Smooth muscle cell (in vitro differentiated cells): ENCODE data around the gene CORO7. TPM values are rescaled to one million over a fixed set of nuclear protein-coding genes. Genes with fewer than 3 reads are reported as not detected.

Source experiments
- DNase-seq: peaks from one replicate; lab custom pipeline; 2025; ENCODE audit not compliant: unreplicated experiment; lab: John Stamatoyannopoulos, UW
- H2AFZ ChIP-seq: fragments of 200-600 bp; sonication (generic); 2 replicates; pipeline ENCODE4 v1.6.0; 2016; ENCODE audit warnings: antibody characterized with exemption, low read depth, mild to moderate bottlenecking
- H3F3A ChIP-seq: fragments of 200-600 bp; sonication (generic); 2 replicates; pipeline ENCODE4 v1.6.0; 2017; ENCODE audit warnings: antibody characterized with exemption, low read depth
- H3K27ac ChIP-seq: fragments of 200-600 bp; sonication (generic); 2 replicates; pipeline ENCODE4 v1.5.1; 2016; ENCODE audit warnings: low read depth, mild to moderate bottlenecking
- H3K27me3 ChIP-seq: fragments of 200-600 bp; sonication (generic); 2 replicates; pipeline ENCODE4 v1.6.1; 2016; ENCODE audit warnings: low read depth, mild to moderate bottlenecking
- H3K36me3 ChIP-seq: fragments of 200-600 bp; sonication (generic); 2 replicates; pipeline ENCODE4 v1.5.1; 2016; ENCODE audit warnings: low read depth
- H3K4me1 ChIP-seq: fragments of 200-600 bp; sonication (generic); 2 replicates; pipeline ENCODE4 v1.5.1; 2016; ENCODE audit warnings: low read depth
- H3K4me2 ChIP-seq: fragments of 200-600 bp; sonication (generic); 2 replicates; pipeline ENCODE4 v1.6.0; 2016; ENCODE audit warnings: mild to moderate bottlenecking
- H3K4me3 ChIP-seq: fragments of 200-600 bp; sonication (generic); 2 replicates; pipeline ENCODE4 v1.5.1; 2016; ENCODE audit warnings: mild to moderate bottlenecking
- H3K79me2 ChIP-seq: fragments of 200-600 bp; sonication (generic); 2 replicates; pipeline ENCODE4 v1.6.0; 2016; ENCODE audit warnings: low read depth, mild to moderate bottlenecking
- H3K9ac ChIP-seq: fragments of 200-600 bp; sonication (generic); 2 replicates; pipeline ENCODE4 v1.6.0; 2016; ENCODE audit warnings: low read depth
- H3K9me3 ChIP-seq: fragments of 200-600 bp; sonication (generic); replicated peaks from 2 replicates; pipeline ENCODE4 v1.5.1; 2016; ENCODE audit warnings: low read depth
- H4K20me1 ChIP-seq: fragments of 200-600 bp; sonication (generic); 2 replicates; pipeline ENCODE4 v1.6.0; 2016; ENCODE audit warnings: low read depth
- CTCF ChIP-seq: fragments of 200-600 bp; sonication (generic); IDR thresholded peaks from 2 replicates; pipeline ENCODE4 v1.5.1; 2017; ENCODE audit warnings: borderline replicate concordance, mild to moderate bottlenecking, antibody characterized with exemption; ENCODE audit not compliant: insufficient read depth, poor library complexity, severe bottlenecking
- WGBS: methylation state at CpG from one replicate; pipeline ENCODE4 v1.1.7; 2016; ENCODE audit warnings: low lambda C conversion rate; 5-methylcytosine and 5-hydroxymethylcytosine counted together
- polyA plus RNA-seq: library from polyadenylated mRNA; unstranded; fragments of >200 nt; fragmentation: Nextera tagmentation; extraction: Ambion mirVana; gene quantifications from 2 replicates; pipeline ENCODE4 v1.2.1, GENCODE V29; 2016
- total RNA-seq: library from RNA; depleted of rRNA; stranded (reverse); fragments of >200 nt; gene quantifications from 2 replicates; pipeline ENCODE4 v1.2.3, GENCODE V29; 2014

The CORO7 gene
- total and polyA plus RNA-seq, 2 experiments from 2014 or later = 6.7 to 12.7 TPM

DNA sequence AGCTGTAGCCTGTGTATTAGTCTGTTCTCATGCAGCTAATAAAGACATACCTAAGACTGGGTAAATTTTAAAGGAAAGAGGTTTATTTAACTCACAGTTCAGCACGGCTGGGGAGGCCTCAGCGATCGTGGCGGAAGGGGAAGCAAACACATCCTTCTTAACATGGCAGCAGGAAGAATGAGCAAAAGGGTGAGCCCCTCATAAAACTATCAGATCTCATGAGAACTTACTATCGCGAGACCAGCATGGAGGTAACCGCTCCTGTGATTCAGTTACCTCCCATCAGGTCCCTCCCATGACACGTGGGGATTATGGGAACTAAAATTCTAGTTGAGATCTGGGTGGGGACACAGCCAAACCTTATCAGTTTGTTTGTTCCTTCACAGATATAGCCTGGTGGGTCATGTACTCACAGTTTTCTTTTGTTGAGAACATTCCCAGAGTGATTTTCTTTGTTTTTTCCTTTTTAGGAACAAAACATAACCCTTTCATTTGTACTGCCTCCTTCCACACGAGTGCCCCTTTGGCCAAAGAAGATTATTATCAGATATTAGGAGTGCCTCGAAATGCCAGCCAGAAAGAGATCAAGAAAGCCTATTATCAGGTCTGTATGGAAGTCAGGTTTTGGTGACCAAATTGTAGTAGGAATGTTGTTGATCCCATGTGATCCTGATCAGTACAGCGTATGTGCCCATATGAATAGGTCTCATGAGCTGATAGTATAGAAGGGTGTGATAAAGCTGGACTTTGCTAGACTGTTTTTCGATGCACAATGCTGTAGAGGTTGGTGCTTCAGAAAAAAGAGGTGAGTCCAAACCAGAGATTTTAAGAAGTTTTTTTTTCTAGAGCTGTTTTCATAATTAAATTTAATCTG, 17.8 kb upstream of the CORO7 start:
- no peak overlapping the region for H3K27ac ChIP-seq
- no peaks in the 10 kb centered on the region for H3K27me3 ChIP-seq
- peaks cover 16% of the 10 kb centered on the region for H4K20me1 ChIP-seq
- no peaks in the 10 kb centered on the region for H3F3A ChIP-seq
- no peak overlapping the region for H3K9ac ChIP-seq
- no peaks in the 10 kb centered on the region for H3K4me1 ChIP-seq
- WGBS = 97% methylated on average over 12 of the region's 12 CpGs
- no peaks in the 10 kb centered on the region for H3K36me3 ChIP-seq
- TF ChIP-seq CTCF = no peak
- no peaks in the 10 kb centered on the region for H3K9me3 ChIP-seq
- DNase-seq = no peak
- no peak overlapping the region for H2AFZ ChIP-seq
- H3K4me3 ChIP-seq = no peak overlapping the region
- no peak overlapping the region for H3K4me2 ChIP-seq
- peaks cover 28% of the 10 kb centered on the region for H3K79me2 ChIP-seq

DNA sequence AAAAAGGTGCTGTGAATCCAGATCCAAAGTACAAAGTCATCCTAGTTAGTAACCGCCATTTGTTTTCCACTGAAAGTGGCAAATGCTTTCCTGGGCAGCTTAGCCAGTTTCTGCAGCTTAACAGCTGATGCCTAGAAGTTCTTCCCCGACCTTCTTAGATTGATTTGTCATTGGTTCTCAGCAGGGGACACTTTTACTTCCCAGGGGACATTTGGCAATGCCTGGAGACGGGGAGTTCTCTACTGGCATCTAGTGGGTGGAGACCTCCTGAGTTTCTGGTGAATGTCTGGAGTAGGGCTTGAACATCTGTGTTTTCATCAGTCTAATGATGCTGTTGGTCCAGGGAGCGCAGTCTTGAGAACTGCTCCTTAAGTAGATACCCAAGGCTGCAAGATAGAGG, 16.8 kb upstream of the CORO7 start:
- TF ChIP-seq CTCF = no peak
- H3K4me1 ChIP-seq = no peaks in the 10 kb centered on the region
- no peak overlapping the region for H3K27ac ChIP-seq
- no peak overlapping the region for H2AFZ ChIP-seq
- 86% methylated on average over 4 of the region's 4 CpGs for WGBS
- H3K36me3 ChIP-seq = no peaks in the 10 kb centered on the region
- no peaks in the 10 kb centered on the region for H3F3A ChIP-seq
- no peaks in the 10 kb centered on the region for H3K27me3 ChIP-seq
- no peaks in the 10 kb centered on the region for H3K9me3 ChIP-seq
- H3K4me2 ChIP-seq = no peak overlapping the region
- peaks cover 38% of the 10 kb centered on the region for H3K79me2 ChIP-seq
- peaks cover 16% of the 10 kb centered on the region for H4K20me1 ChIP-seq
- no peak overlapping the region for H3K9ac ChIP-seq
- DNase-seq = no peak
- no peak overlapping the region for H3K4me3 ChIP-seq

DNA sequence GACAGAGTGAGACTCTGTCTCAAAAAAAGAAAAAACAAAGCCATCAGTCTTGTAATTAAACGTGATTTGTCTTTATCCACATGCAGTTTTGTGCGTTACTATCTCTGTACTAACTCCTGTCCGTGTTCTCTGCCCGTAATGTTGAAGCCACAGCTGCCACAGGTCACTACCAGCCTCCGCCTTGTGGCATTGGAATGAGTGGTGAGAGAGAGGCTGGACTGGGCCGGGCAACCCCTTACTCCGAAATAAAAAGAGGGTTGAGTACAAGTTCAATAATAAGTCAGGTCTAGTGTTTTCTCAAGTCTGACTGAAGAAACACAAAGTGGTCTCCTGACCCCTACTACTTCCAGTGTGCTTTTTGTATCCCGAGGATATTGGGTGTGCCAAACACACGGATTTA, 14.6 kb upstream of the CORO7 start:
- H4K20me1 ChIP-seq = peaks cover 22% of the 10 kb centered on the region
- 97% methylated on average over 9 of the region's 9 CpGs for WGBS
- H3K79me2 ChIP-seq = peaks cover 60% of the 10 kb centered on the region
- H3K27me3 ChIP-seq = no peaks in the 10 kb centered on the region
- no peak for DNase-seq
- no peak overlapping the region for H3K27ac ChIP-seq
- H3K4me2 ChIP-seq = no peak overlapping the region
- H3K36me3 ChIP-seq = no peaks in the 10 kb centered on the region
- no peak for TF ChIP-seq CTCF
- H3K9ac ChIP-seq = no peak overlapping the region
- peaks cover 8% of the 10 kb centered on the region for H3K4me1 ChIP-seq
- H3K4me3 ChIP-seq = no peak overlapping the region
- no peaks in the 10 kb centered on the region for H3F3A ChIP-seq
- no peaks in the 10 kb centered on the region for H3K9me3 ChIP-seq
- no peak overlapping the region for H2AFZ ChIP-seq

DNA sequence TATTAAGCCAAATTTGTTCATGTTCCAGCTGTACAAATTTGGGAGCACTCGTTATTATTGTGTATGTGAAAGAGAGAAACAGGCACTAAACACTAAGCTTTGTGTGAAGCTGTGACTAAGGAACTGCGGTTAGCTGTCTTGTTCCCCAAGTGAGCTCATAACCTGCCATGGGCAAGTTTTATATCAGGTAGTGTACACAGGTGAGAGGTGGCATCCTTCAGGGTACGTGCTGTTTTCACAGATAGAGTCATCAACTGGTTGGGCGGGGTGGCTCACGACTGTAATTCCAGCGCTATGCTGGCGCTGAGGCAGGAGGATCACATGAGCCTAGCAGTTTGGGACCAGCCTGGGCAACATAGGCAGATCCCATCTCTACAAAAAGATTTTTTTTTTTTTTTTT, 12.1 kb upstream of the CORO7 start:
- H3K36me3 ChIP-seq = no peaks in the 10 kb centered on the region
- TF ChIP-seq CTCF = no peak
- H3K4me2 ChIP-seq = no peak overlapping the region
- peaks cover 63% of the 10 kb centered on the region for H3K79me2 ChIP-seq
- peaks cover 13% of the 10 kb centered on the region for H3K4me1 ChIP-seq
- DNase-seq = no peak
- 94% methylated on average over 7 of the region's 7 CpGs for WGBS
- no peaks in the 10 kb centered on the region for H3K27me3 ChIP-seq
- no peaks in the 10 kb centered on the region for H3F3A ChIP-seq
- H2AFZ ChIP-seq = no peak overlapping the region
- H4K20me1 ChIP-seq = peaks cover 22% of the 10 kb centered on the region
- no peak overlapping the region for H3K4me3 ChIP-seq
- H3K9ac ChIP-seq = no peak overlapping the region
- H3K27ac ChIP-seq = no peak overlapping the region
- no peaks in the 10 kb centered on the region for H3K9me3 ChIP-seq
